Liver (tissue), 9 donors: ENCODE measurements around the gene AMIGO2. TPM values are rescaled to one million over a fixed set of nuclear protein-coding genes. Genes with fewer than 3 reads are reported as not detected.

ENCODE experiments used
- DNase-seq: peaks from one replicate; pipeline ENCODE4 v3.0.0-alpha.2; 2017; ENCODE audit warnings: low spot score
- H3K27ac ChIP-seq, 2 donors: one replicate each; pipeline ENCODE4 v1.7.0; 2013; ENCODE audit warnings: inconsistent platforms in 2 of 2, low read length in 2 of 2, control low read depth in 1 of 2, low read depth in 1 of 2, mild to moderate bottlenecking in 1 of 2
- H3K27me3 ChIP-seq, 4 donors: one replicate each; pipeline versions ENCODE4 v1.6.1 to v1.7.0; 2013; ENCODE audit warnings: low read length in 3 of 4, inconsistent platforms in 1 of 4, mild to moderate bottlenecking in 1 of 4, moderate library complexity in 1 of 4; ENCODE audit not compliant: control insufficient read depth in 4 of 4, insufficient read depth in 4 of 4
- H3K36me3 ChIP-seq, 4 donors: one replicate each; pipeline versions ENCODE4 v1.6.1 to v1.7.0; 2013; ENCODE audit warnings: low read length in 3 of 4, mild to moderate bottlenecking in 3 of 4, low read depth in 1 of 4, moderate library complexity in 1 of 4; ENCODE audit not compliant: control insufficient read depth in 4 of 4, insufficient read depth in 3 of 4
- H3K4me1 ChIP-seq, 4 donors: one replicate each; pipeline versions ENCODE4 v1.6.1 to v1.7.0; 2013; ENCODE audit warnings: low read length in 3 of 4, mild to moderate bottlenecking in 3 of 4, moderate library complexity in 1 of 4; ENCODE audit not compliant: control insufficient read depth in 4 of 4, insufficient read depth in 4 of 4
- H3K4me3 ChIP-seq, 3 donors: one replicate each; pipeline versions ENCODE4 v1.6.1 to v1.7.0; 2013; ENCODE audit warnings: low read length in 3 of 3, control low read depth in 1 of 3, low read depth in 1 of 3, mild to moderate bottlenecking in 1 of 3
- H3K9ac ChIP-seq, 2 donors: one replicate each; pipeline ENCODE4 v1.7.0; 2013; ENCODE audit warnings: low read length in 2 of 2, mild to moderate bottlenecking in 2 of 2, moderate library complexity in 2 of 2, control low read depth in 1 of 2, low read depth in 1 of 2
- H3K9me3 ChIP-seq, 4 donors: one replicate each; pipeline versions ENCODE4 v1.6.1 to v1.7.0; 2013; ENCODE audit warnings: low read length in 3 of 4; ENCODE audit not compliant: control insufficient read depth in 4 of 4
- CTCF ChIP-seq: fragments of 150-350 bp; IDR thresholded peaks from 2 replicates; pipeline ENCODE4 v1.5.1; 2017; ENCODE audit warnings: improper control_type of control experiment, low read depth, low read length; ENCODE audit not compliant: missing input control
- EGR1 ChIP-seq, 2 donors: IDR thresholded peaks; 2 replicates each; pipeline ENCODE4 v1.6.1; 2016 to 2018; ENCODE audit warnings: antibody characterized with exemption in 2 of 2, low read depth in 2 of 2
- JUND ChIP-seq, 2 donors: IDR thresholded peaks; 2 replicates each; pipeline ENCODE4 v1.6.1; 2016; ENCODE audit warnings: antibody characterized with exemption in 2 of 2
- NR2F2 ChIP-seq: IDR thresholded peaks from 2 replicates; pipeline ENCODE4 v1.6.1; 2016; ENCODE audit warnings: antibody characterized with exemption
- RAD21 ChIP-seq, 2 donors: IDR thresholded peaks; 2 replicates each; pipeline ENCODE4 v1.6.1; 2016; ENCODE audit warnings: antibody characterized with exemption in 2 of 2, mild to moderate bottlenecking in 2 of 2
- WGBS: extraction: QIAGEN DNeasy Blood & Tissue Kit; methylation state at CpG from one replicate; pipeline ENCODE4 v1.1.7; 2013; 5-methylcytosine and 5-hydroxymethylcytosine counted together
- polyA plus RNA-seq, 2 donors: library from polyadenylated mRNA; stranded (reverse) in 1 of 2; unstranded in 1 of 2; fragments of 200-250 nt in 1 of 2; fragments of >200 nt in 1 of 2; fragmentation: Nextera tagmentation in 1 of 2; extraction: Ambion mirVana in 1 of 2; gene quantifications; one replicate each; pipeline versions ENCODE4 v1.2.1 to v1.2.3, GENCODE V29; 2013 to 2015
- total RNA-seq, 2 donors: library from RNA; depleted of rRNA; stranded (reverse); fragments of >200 nt; gene quantifications; one replicate each; pipeline ENCODE4 v1.2.3, GENCODE V29; 2014
- TF ChIP-seq, protein P1 (sequence below): IDR thresholded peaks from 2 replicates; pipeline ENCODE4 v1.6.1; 2016; ENCODE audit warnings: antibody characterized with exemption
- TF ChIP-seq, protein P2 (sequence below): IDR thresholded peaks from 2 replicates; pipeline ENCODE4 v1.6.1; 2016; ENCODE audit warnings: antibody characterized with exemption
- TF ChIP-seq, protein P3 (sequence below): IDR thresholded peaks from 2 replicates; pipeline ENCODE4 v1.6.1; 2016; ENCODE audit warnings: antibody characterized with exemption, mild to moderate bottlenecking
- donor health status: healthy.
- donor health status: healthy.
- donor health status: healthy.
- donor health status: healthy.
- donor health status: healthy.

The AMIGO2 gene
- total and polyA plus RNA-seq, 4 donors = 1.2 to 3.5 (median 2.3) TPM

- no peak for DNase-seq
- Histone ChIP-seq H3K9me3 (no peaks in the 10 kb centered on the region), H3K27me3 (no peaks in the 10 kb centered on the region), H3K36me3 (no peaks in the 10 kb centered on the region), H3K9ac (no peak overlapping the region), H3K4me1 (peaks cover 0 to 17% (median 5%) of the 10 kb centered on the region in 4 donors), H3K27ac (no peak overlapping the region), H3K4me3 (no peak overlapping the region)
- TF ChIP-seq, protein P1, sequence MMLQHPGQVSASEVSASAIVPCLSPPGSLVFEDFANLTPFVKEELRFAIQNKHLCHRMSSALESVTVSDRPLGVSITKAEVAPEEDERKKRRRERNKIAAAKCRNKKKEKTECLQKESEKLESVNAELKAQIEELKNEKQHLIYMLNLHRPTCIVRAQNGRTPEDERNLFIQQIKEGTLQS = no peak
- WGBS = 91% methylated on average over 7 of the region's 7 CpGs
Measured at GRCh38 chr12:47075192-47076084, 4.3 kb downstream of the AMIGO2 start.

GRCh38 chr12:47074757-47075156 lies 5.0 kb downstream of the AMIGO2 start:
- no peaks in the 10 kb centered on the region for H3K9me3 ChIP-seq
- H3K27me3 ChIP-seq = no peaks in the 10 kb centered on the region
- no peak overlapping the region for H3K27ac ChIP-seq
- no peak overlapping the region for H3K9ac ChIP-seq
- H3K4me3 ChIP-seq = no peak overlapping the region
- no peak for DNase-seq
- H3K4me1 ChIP-seq = peaks cover 0 to 12% (median 6%) of the 10 kb centered on the region in 4 donors
- 93% methylated on average over 2 of the region's 2 CpGs for WGBS
- H3K36me3 ChIP-seq = no peaks in the 10 kb centered on the region
- TF ChIP-seq JUND (IDR thresholded peaks at IDR 0.05) = no peak
- TF ChIP-seq NR2F2 = no peak
- TF ChIP-seq RAD21 (IDR thresholded peaks at IDR 0.05) = no peak
- TF ChIP-seq, protein P2, sequence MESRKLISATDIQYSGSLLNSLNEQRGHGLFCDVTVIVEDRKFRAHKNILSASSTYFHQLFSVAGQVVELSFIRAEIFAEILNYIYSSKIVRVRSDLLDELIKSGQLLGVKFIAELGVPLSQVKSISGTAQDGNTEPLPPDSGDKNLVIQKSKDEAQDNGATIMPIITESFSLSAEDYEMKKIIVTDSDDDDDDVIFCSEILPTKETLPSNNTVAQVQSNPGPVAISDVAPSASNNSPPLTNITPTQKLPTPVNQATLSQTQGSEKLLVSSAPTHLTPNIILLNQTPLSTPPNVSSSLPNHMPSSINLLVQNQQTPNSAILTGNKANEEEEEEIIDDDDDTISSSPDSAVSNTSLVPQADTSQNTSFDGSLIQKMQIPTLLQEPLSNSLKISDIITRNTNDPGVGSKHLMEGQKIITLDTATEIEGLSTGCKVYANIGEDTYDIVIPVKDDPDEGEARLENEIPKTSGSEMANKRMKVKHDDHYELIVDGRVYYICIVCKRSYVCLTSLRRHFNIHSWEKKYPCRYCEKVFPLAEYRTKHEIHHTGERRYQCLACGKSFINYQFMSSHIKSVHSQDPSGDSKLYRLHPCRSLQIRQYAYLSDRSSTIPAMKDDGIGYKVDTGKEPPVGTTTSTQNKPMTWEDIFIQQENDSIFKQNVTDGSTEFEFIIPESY = no peak
- TF ChIP-seq EGR1 (IDR thresholded peaks at IDR 0.05; ENCODE audit: low read depth in 2 of 2) = no peak
- TF ChIP-seq CTCF = no peak
- TF ChIP-seq, protein P3, sequence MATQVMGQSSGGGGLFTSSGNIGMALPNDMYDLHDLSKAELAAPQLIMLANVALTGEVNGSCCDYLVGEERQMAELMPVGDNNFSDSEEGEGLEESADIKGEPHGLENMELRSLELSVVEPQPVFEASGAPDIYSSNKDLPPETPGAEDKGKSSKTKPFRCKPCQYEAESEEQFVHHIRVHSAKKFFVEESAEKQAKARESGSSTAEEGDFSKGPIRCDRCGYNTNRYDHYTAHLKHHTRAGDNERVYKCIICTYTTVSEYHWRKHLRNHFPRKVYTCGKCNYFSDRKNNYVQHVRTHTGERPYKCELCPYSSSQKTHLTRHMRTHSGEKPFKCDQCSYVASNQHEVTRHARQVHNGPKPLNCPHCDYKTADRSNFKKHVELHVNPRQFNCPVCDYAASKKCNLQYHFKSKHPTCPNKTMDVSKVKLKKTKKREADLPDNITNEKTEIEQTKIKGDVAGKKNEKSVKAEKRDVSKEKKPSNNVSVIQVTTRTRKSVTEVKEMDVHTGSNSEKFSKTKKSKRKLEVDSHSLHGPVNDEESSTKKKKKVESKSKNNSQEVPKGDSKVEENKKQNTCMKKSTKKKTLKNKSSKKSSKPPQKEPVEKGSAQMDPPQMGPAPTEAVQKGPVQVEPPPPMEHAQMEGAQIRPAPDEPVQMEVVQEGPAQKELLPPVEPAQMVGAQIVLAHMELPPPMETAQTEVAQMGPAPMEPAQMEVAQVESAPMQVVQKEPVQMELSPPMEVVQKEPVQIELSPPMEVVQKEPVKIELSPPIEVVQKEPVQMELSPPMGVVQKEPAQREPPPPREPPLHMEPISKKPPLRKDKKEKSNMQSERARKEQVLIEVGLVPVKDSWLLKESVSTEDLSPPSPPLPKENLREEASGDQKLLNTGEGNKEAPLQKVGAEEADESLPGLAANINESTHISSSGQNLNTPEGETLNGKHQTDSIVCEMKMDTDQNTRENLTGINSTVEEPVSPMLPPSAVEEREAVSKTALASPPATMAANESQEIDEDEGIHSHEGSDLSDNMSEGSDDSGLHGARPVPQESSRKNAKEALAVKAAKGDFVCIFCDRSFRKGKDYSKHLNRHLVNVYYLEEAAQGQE = no peak
